GM11168 (cell line): ENCODE data around the gene RAD51B.

Experiments
- in situ Hi-C: fragments of 300-500 bp; cut with MboI; formaldehyde crosslinking; loops from one replicate; pipeline ENCODE4 v1.12.0; 2022; ENCODE audit warnings: low sequenced_read_pairs; ENCODE audit not compliant: unreplicated experiment

The RAD51B gene

GRCh38 chr14:68621400-68622365 lies 802.1 kb downstream of the RAD51B start:
- in situ Hi-C loops: no loop called here

GRCh38 chr14:68622856-68623255 lies 803.3 kb downstream of the RAD51B start:
- in situ Hi-C loops: no loop called here

GRCh38 chr14:68623307-68623706 lies 803.7 kb downstream of the RAD51B start:
- in situ Hi-C loops: no loop called here

GRCh38 chr14:68623826-68624225 lies 804.2 kb downstream of the RAD51B start:
- in situ Hi-C loops: no loop called here

GRCh38 chr14:68624541-68625220 lies 805.1 kb downstream of the RAD51B start:
- in situ Hi-C loops: no loop called here

GRCh38 chr14:68625366-68626090 lies 805.9 kb downstream of the RAD51B start:
- in situ Hi-C loops: no loop called here

- in situ Hi-C loops: no loop called here
These were observed 806.8 kb downstream of the RAD51B start for GRCh38 chr14:68626386-68626785.

- in situ Hi-C loops: no loop called here
These were observed 807.7 kb downstream of the RAD51B start for GRCh38 chr14:68627050-68627867.

- in situ Hi-C loops: no loop called here
These were observed 808.5 kb downstream of the RAD51B start for GRCh38 chr14:68627868-68628604.

GRCh38 chr14:68628605-68629310 lies 809.2 kb downstream of the RAD51B start:
- in situ Hi-C loops: no loop called here

- in situ Hi-C loops: no loop called here
These were observed 810.5 kb downstream of the RAD51B start for GRCh38 chr14:68630081-68630571.

- in situ Hi-C loops: no loop called here
These were observed 811.2 kb downstream of the RAD51B start for GRCh38 chr14:68630611-68631393.

GRCh38 chr14:68631394-68632053 lies 811.9 kb downstream of the RAD51B start:
- in situ Hi-C loops: no loop called here

- in situ Hi-C loops: no loop called here
These were observed 812.7 kb downstream of the RAD51B start for GRCh38 chr14:68632054-68632895.

GRCh38 chr14:68633131-68633991 lies 813.8 kb downstream of the RAD51B start:
- in situ Hi-C loops: no loop called here
